Heart left ventricle (tissue), 16 donors: Measurements from ENCODE around the gene ERC1. TPM values are rescaled to one million over a fixed set of nuclear protein-coding genes. Genes with fewer than 3 reads are reported as not detected.

Experiments used
- ATAC-seq, 4 donors: fragments of 200-7000 bp; cut with Tn5 transposase; one replicate each; pipeline ENCODE4 v1.9.1; 2020 to 2022; ENCODE audit warnings: moderate library complexity in 4 of 4, mild to moderate bottlenecking in 3 of 4, moderate number of reproducible peaks in 1 of 4
- DNase-seq, 5 donors: peaks; one replicate each; pipeline ENCODE4 v3.0.0-alpha.2; 2020
- H3K27ac ChIP-seq, 12 donors: fragments of 200-600 bp; sonication (generic) in 4 of 12; one replicate each; pipeline versions ENCODE4 v1.5.0 to v1.8.0; 2016 to 2022; ENCODE audit warnings: mild to moderate bottlenecking in 2 of 12
- H3K27me3 ChIP-seq, 9 donors: fragments of 200-600 bp; sonication (generic) in 2 of 9; one replicate each; pipeline versions ENCODE4 v1.5.1 to v1.8.0; 2016 to 2022; ENCODE audit warnings: mild to moderate bottlenecking in 3 of 9
- H3K36me3 ChIP-seq, 9 donors: fragments of 200-600 bp; sonication (generic) in 2 of 9; one replicate each; pipeline versions ENCODE4 v1.5.0 to v1.8.0; 2018 to 2022; ENCODE audit warnings: mild to moderate bottlenecking in 2 of 9
- H3K4me1 ChIP-seq, 12 donors: fragments of 200-600 bp; sonication (generic) in 4 of 12; one replicate each; pipeline versions ENCODE4 v1.5.0 to v1.8.0; 2016 to 2022; ENCODE audit warnings: mild to moderate bottlenecking in 3 of 12
- H3K4me3 ChIP-seq, 12 donors: fragments of 200-600 bp; sonication (generic) in 4 of 12; one replicate each; pipeline versions ENCODE4 v1.5.0 to v1.8.0; 2017 to 2022; ENCODE audit warnings: mild to moderate bottlenecking in 9 of 12, moderate library complexity in 4 of 12
- H3K9me3 ChIP-seq, 12 donors: fragments of 200-600 bp; sonication (generic) in 4 of 12; one replicate each; pipeline versions ENCODE4 v1.5.0 to v1.8.0; 2016 to 2022; ENCODE audit warnings: mild to moderate bottlenecking in 1 of 12
- CTCF ChIP-seq, 12 donors: fragments of 200-600 bp; sonication (generic) in 4 of 12; IDR thresholded peaks; one replicate each; pipeline versions ENCODE4 v1.5.0 to v1.8.0; 2018 to 2022; ENCODE audit warnings: antibody characterized with exemption in 12 of 12, mild to moderate bottlenecking in 5 of 12
- POLR2A ChIP-seq, 2 donors: fragments of 450-650 bp; IDR thresholded peaks; one replicate each; pipeline ENCODE4 v1.6.1; 2017; ENCODE audit warnings: antibody characterized with exemption in 2 of 2, mild to moderate bottlenecking in 2 of 2, moderate library complexity in 2 of 2
- WGBS, 4 donors: extraction: QIAGEN DNeasy Blood & Tissue Kit in 2 of 4; methylation state at CpG; one replicate each; pipeline versions ENCODE4 v1.1.5 to v1.1.7; 2013 to 2018; 5-methylcytosine and 5-hydroxymethylcytosine counted together
- intact Hi-C, 10 donors: fragments of 100-400 bp; cut with DNase I; formaldehyde crosslinking; loops; one replicate each; pipeline versions ENCODE4 v1.11.1 to v1.14.2; 2022
- polyA plus RNA-seq, 2 donors: library from polyadenylated mRNA; stranded (reverse); fragments of 200-250 nt; gene quantifications; one replicate each; pipeline ENCODE4 v1.2.3, GENCODE V29; 2013
- total RNA-seq, 9 donors: library from RNA; depleted of rRNA in 2 of 9; stranded (reverse); fragments of >200 nt in 2 of 9; fragmentation: NEBNext Ultra II Directional in 3 of 9; extraction: Animal tissue kit (Norgen Biotek cat#: 25700) in 3 of 9; gene quantifications; one replicate each; pipeline versions ENCODE4 v1.1.0 to v1.2.4, GENCODE V29; 2016 to 2023
- donor health status: ischemic (EF 13 %, LVEDD 7.1; RV severe dilation, severe dysfunction).
- donor health status: healthy with polysubstance abuse.
- donor health status: DM: no; HTN: yes; CAD: no.
- donor health status: DM: no; HTN: no; CAD: no.
- donor health status: ischemic (EF 25% LVEDD 6.9; RV normal size, moderate dysfunction).
- donor health status: ischemic (EF 25% LVEDD 5.7; RV mildly dilated, moderate dysfunction).
- donor health status: healthy.
- donor health status: DM: yes; HTN: yes; CAD: no.
- donor health status: ischemic (EF 35%, LVEDD 5.7; RV mildly dilated, moderate dysfunction).
- donor health status: nonischemic (EF 11% LVEDD 7.7; RV severe dilation, severe dysfunction).
- donor health status: DM: yes; HTN: yes; CAD: no.
- donor health status: PGD.
- donor health status: ischemic (EF 29% LVEDD 5.4; RV normal size, mild dysfunction).
- donor health status: nonischemic (EF 23%, LVEDD 6.1; RV moderate dilation, normal function).

Gene ERC1
- total and polyA plus RNA-seq, 11 donors, result 13.5 to 84.0 (median 47.9) TPM

- Histone ChIP-seq H3K4me3 (no peak overlapping the region), H3K27ac (no peak overlapping the region), H3K4me1 (no peaks in the 10 kb centered on the region), H3K27me3 (no peaks in the 10 kb centered on the region), H3K9me3 (no peaks in the 10 kb centered on the region), H3K36me3 (peaks cover 0 to 19% (median 7%) of the 10 kb centered on the region in 9 donors)
- DNase-seq, result no peak
- intact Hi-C loops, result no loop called here
- no peak for TF ChIP-seq POLR2A (IDR thresholded peaks at IDR 0.05)
- no peak for TF ChIP-seq CTCF (IDR thresholded peaks at IDR 0.05)
- WGBS, 4 donors, result 81 to 91% (median 89%) methylated on average over 6 of the region's 6 CpGs
- ATAC-seq, result no peak
These were observed 43.9 kb downstream of the ERC1 start for GRCh38 chr12:1034751-1035457.

DNA sequence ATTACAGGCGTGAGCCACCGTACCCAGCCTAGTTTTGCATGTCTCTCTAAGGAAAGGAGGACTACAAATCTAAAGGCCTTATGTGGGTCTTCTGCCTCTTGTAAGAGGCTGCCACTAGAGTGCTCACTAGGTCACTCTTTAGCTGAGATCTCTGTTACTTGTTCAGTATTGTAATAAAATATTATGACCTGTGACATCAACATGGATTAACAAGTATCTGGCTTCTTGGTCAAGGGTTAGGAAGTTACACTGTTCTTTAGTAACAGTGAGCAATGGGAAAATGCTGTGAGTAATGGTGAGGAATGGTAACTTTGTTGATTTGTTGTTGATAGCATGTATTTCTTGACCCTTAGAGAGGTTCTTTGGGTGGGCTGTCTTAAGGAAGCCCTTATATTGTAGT, 50.5 kb downstream of the ERC1 start:
- TF ChIP-seq CTCF (IDR thresholded peaks at IDR 0.05) (no peak), POLR2A (IDR thresholded peaks at IDR 0.05) (no peak)
- intact Hi-C loops, result no loop called here
- Histone ChIP-seq H3K27ac (no peak overlapping the region), H3K27me3 (no peaks in the 10 kb centered on the region), H3K4me3 (no peak overlapping the region), H3K36me3 (peaks cover 0 to 3% (median 0%) of the 10 kb centered on the region in 9 donors), H3K4me1 (peaks cover 0 to 11% (median 0%) of the 10 kb centered on the region in 12 donors), H3K9me3 (no peaks in the 10 kb centered on the region)
- DNase-seq (no peak), ATAC-seq (no peak)
- WGBS, 4 donors, result 90 to 100% (median 97%) methylated on average over 2 of the region's 2 CpGs

DNA sequence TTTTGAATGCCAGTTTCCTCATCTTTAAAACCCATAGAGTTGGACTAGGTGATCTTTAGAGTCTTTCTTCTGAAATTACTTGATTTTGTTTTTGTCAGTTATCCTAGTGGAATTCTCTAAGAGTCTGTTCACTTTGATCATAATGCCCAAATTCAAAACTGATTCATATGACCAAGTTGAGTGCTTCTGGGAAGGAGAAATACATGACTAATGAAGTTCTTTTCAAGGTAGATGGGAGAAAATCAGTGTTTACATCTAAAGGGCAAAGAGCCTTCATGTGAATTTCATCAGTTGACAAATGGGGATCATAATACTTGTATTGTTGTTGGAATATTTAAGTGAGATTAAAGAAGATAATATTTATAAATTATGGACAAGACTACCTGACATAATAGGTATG, 53.2 kb downstream of the ERC1 start:
- Histone ChIP-seq H3K4me3 (no peak overlapping the region), H3K36me3 (no peaks in the 10 kb centered on the region), H3K27me3 (no peaks in the 10 kb centered on the region), H3K27ac (no peak overlapping the region), H3K9me3 (no peaks in the 10 kb centered on the region), H3K4me1 (peaks cover 0 to 26% (median 12%) of the 10 kb centered on the region in 12 donors)
- TF ChIP-seq POLR2A (IDR thresholded peaks at IDR 0.05), result no peak
- no peak for TF ChIP-seq CTCF (IDR thresholded peaks at IDR 0.05)
- intact Hi-C loops, result no loop called here
- no peak for ATAC-seq
- DNase-seq, result no peak

DNA sequence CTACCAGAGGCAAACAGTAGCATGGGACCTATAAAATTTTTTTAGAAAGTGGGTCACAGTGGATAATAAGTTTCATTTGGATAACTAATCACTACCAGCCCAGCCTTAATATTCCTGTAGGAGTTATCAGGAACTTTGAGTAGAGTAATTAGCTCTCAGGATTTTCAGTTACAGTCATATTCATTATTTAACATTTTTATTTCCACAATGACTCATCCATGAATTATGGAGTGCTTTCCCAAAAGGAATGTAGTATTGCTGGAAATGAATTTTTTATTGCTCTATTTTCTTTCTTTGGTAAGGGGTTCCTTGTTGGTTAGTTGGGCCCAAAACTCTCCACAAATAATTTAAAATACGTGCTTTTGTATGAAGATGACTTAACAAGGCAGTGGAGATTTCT, 53.7 kb downstream of the ERC1 start:
- 89 to 92% (median 90%) methylated on average over 1 of the region's 1 CpG for WGBS, 4 donors
- H3K9me3 ChIP-seq, result no peaks in the 10 kb centered on the region

More for the DNA sequence above, 53.7 kb downstream of the ERC1 start:
- no peaks in the 10 kb centered on the region for H3K27me3 ChIP-seq
- H3K4me3 ChIP-seq, result no peak overlapping the region
- peaks cover 0 to 26% (median 12%) of the 10 kb centered on the region in 12 donors for H3K4me1 ChIP-seq
- intact Hi-C loops, result no loop called here
- no peak overlapping the region for H3K27ac ChIP-seq
- TF ChIP-seq POLR2A (IDR thresholded peaks at IDR 0.05) (no peak), CTCF (IDR thresholded peaks at IDR 0.05) (no peak)
- DNase-seq, result no peak
- ATAC-seq, result no peak
- no peaks in the 10 kb centered on the region for H3K36me3 ChIP-seq
